Skin of body (tissue), 2 donors: Measurements from ENCODE around the gene CMC2. TPM values are rescaled to one million over a fixed set of nuclear protein-coding genes. Genes with fewer than 3 reads are reported as not detected.

Source experiments
- DNase-seq: peaks from one replicate; lab custom pipeline; 2025; lab: John Stamatoyannopoulos, UW
- total RNA-seq: library from RNA; depleted of rRNA; stranded (reverse); fragments of >200 nt; gene quantifications from one replicate; pipeline ENCODE4 v1.2.3, GENCODE V29; 2014

CMC2 gene
- 16.6 TPM for total RNA-seq

- peak; percentile 99 for DNase-seq
Measured at GRCh38 chr16:81006813-81007695, at the start of gene CMC2, which contains the start of gene CENPN. TSS of gene CMC2 (minus strand) at chr16:81006885. CDS start at chr16:80997394, 9,491 bp downstream. TSS of gene CENPN (plus strand) at chr16:81007214. CDS start at chr16:81011940, 4,726 bp downstream.

DNA sequence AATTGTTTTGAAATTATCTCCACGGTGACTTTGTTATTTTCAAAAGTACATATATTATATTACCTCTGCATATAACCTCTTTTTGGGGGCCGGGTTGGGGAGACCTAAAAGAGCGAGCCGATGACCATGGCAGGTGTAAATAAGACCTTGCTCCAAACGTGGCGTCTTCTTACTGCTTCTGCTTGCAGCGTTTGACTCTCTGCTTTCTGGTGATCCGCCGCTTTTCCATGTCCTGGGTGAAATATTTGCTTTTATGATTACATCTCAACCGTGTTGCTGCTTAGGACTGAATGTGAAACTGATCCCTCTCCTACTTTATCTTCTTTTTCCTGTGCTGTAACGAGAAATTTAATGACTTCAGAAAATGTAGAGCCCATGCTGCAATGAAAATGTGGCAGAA lies 47.1 kb upstream of the CMC2 start:
- no peak for DNase-seq

- no peak for DNase-seq
Measured at GRCh38 chr16:81042821-81043220, 36.1 kb upstream of the CMC2 start.

DNA sequence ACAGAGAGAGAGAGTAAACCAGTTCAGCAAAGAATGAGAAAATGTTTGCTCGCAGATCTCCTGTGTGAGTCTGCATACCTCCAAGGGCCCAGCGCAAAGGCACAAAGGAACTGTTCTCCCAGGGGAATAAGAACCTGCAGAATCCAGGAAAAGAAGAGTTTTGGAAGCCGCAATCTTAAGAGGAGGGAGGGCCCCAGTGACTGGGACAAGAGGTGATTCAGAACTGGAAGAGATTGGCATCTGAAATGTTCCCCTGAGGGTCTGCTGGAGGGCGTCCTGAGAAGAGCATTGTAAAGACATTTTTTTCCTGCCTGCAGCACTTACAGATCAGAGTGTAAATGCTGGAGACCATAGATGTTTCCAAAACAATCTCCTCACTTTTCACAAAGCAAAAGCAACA lies 35.0 kb upstream of the CMC2 start:
- no peak for DNase-seq

DNA sequence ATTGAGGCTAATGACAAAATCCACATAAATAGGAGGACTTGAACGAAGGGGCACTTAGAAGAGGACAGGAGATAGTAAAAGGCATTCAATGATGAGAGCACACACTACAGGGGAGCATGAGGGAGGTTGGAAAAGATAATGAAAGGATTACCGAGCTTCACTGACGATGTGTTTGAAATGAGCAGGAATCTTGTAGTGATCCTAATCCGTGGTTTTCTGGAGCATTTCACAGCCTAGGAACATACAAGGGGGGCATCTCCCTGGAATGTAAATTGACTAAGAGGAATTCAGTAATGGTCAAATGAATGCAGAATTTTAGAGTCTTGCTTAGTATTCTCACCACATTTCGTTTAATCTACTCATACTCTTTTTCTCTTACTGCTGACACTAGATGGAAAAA lies 34.2 kb upstream of the CMC2 start:
- no peak for DNase-seq

DNA sequence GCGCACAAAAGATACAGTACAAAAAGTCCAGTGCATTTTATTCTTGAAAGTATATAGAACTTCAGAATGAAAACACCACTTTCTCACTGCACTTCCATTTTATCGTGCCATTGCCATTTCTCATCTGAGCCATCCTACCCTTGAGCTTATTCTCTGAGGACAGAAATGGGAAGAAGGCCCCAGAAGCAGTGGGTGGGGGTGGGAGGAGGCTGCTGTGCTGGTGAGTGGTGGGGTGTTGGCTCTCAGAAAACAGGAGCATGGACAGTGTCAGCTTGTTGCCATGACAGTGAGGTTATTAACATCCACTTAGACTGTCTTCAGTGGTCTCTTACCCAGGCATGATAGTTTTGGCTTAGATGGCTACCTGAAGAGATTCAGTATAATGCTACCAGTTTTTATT lies 33.4 kb upstream of the CMC2 start:
- no peak for DNase-seq

DNA sequence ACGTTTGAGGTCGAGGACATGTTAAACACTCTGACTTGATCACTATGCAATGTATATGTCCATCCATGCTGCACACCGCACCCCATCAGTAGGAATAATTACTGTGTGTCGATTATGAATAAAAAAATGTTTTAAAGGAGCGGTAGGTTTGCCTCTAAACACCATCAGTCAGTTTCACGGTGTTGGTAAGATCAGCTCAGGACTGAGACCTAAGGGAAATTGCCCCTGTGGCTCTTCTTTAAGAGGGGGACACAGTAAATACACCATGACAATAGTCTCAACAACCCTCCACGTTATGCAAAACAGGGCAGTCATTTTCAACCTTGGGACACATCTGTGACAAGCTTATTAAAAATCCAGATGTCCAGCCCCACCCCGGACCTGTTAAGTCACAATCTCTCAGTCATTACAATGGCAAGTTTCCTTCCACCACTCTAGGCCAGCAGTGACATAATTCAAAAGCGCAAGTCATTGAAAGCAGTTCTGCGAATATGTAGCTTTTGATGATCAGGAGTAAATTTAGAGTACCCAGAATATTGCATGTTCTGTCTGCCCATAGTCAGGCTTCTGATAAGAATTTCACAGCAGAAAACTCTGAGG lies 30.2 kb upstream of the CMC2 start:
- DNase-seq = no peak

DNA sequence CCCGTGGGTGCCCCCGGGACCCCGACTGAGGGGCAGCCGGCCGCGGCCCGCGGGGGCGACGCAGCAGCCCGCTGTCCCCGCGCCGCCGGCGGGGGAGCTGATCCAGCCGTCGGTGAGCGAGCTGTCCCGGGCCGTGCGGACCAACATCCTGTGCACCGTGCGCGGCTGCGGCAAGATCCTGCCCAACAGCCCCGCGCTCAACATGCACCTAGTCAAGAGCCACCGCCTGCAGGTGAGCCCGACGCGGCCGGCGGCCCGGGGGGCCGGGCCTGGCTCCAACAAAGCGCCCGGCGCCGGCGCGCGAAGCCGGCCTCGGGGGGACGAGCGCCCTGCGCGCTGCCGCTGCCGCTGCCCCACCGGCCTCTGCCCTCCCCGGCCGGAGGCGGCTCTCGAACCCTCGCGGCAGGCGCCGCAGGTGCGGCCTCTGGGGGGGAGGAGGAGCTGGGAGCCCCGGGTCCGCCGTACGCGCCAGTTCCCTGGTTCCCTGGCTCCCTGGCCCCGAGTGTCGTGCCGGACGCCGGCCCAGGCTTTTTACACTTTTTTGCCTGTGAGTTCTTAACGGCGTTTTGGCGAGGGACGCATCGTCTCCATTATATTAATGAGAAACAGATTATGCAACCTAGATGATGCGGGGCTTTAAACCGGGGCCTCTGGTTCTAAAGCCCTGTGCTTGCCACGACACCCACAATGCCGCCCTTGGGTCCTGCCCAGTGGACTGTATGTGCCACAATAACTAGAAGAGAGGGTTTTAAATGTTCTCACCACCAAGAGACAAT lies 29.5 kb upstream of the CMC2 start:
- DNase-seq = no peak

GRCh38 chr16:81035398-81035974 lies 28.8 kb upstream of the CMC2 start, which contains the start of gene ATMIN:
TSS of gene ATMIN (plus strand) at chr16:81035842. CDS start at chr16:81035871, 29 bp downstream.
- peak; percentile 63 for DNase-seq

- no peak for DNase-seq
Measured at GRCh38 chr16:81029930-81030604, 23.4 kb upstream of the CMC2 start.

GRCh38 chr16:81026429-81026828 lies 19.7 kb upstream of the CMC2 start:
- DNase-seq = no peak

DNA sequence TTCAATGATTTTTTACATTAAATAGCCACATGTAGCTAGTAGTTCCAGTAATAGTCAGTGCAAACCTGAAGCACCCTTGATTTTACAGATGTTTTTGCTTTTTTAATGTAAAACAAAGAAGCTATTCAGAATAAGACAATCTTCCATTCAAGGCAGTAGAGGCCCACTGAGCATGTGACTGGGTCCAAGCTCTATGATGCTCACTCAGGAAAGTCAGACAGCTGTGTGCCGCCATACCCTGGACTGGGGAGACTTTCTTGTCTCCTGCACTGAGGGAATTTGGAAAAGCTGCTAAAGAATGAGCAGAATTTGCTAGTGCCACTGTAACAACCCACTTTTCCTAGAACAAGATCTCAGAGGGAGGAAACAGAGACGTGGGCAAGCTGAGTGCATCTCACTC lies 11.8 kb upstream of the CMC2 start:
- no peak for DNase-seq

DNA sequence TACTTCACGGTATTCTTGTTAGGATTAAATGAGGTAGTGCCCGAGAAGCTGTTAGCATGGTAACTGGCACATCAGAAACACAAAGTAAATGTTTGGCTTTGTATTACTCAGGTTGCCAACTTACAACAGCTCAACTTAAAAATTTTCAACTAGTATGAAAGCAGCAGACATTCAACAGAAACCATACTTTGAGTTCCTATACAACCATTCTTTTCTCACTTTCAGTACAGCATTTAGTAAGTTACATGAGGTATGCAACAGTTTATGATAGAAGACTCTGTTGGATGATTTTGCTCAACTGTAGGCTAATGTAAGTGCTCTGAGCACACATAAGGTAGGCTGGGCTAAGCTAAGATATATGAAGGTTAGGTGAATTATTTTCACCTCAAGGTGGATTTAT lies 8.0 kb upstream of the CMC2 start:
- DNase-seq = no peak

DNA sequence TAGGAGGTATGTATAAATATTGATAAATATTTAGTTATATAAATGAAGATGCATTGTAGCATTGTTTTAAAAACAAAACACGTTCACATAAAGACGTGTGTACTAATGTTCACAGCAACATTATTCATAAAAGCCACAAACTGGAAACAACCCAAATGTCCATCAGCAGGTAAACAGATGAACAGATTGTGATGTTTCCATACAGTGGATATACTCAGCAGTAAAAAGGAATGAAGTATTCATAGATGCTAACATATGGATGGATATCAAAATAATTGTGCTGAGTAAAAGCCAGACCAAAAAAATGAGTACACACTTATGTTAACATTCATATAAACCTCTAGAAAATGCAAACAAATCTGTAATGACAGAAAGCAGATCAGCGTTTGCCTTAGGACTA lies 6.3 kb upstream of the CMC2 start:
- DNase-seq = no peak

DNA sequence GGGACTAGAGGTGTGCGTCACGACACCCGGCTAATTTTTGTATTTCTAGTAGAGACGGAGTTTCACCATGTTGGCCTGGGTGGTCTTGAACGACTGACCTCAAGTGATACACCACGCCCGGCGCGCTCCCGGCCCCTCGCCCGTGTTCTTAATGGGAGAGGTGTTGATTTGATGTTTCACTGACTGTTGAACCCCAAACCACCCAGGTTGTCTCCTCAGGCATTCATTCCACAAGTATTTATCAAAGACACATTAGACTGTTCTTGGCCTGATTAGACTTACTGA lies 1.8 kb upstream of the CMC2 start:
- DNase-seq = no peak

- no peak for DNase-seq
Measured at GRCh38 chr16:81006211-81006812, 373 bp downstream of the CMC2 start.

GRCh38 chr16:81005610-81006161 lies 999 bp downstream of the CMC2 start:
- no peak for DNase-seq

DNA sequence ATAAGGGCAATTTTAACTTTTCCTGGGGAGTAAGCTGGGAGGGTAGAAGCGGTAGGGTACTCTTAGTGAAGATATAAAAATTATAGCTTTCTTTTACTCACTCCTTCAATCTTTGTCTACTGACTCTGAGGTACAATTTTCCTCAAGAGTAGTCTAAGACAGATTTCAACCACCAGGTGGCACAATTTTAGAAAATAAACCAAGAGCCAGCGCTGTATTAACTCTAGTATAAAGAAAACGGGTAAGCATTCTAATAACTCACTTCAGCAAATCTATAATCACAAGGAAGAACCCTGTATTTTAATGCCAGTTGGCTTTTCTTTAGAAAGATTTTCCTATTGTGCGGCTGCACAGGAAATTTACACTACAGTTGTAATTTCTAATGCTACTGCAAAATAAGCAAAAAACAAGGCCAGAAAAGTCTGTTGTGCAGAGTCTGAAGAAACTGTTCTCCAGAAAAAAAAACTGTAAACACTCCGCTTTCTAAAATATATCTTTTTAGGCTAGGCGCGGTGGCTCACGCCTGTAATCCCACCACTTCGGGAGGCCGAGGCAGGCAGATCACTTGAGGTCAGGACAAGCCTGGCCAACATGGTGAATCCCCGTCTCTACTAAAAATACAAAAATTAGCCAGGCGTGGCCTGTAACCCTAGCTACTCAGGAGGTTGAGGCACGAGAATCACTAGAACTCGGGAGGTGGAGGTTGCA lies 1.9 kb downstream of the CMC2 start:
- peak; percentile 30 for DNase-seq

DNA sequence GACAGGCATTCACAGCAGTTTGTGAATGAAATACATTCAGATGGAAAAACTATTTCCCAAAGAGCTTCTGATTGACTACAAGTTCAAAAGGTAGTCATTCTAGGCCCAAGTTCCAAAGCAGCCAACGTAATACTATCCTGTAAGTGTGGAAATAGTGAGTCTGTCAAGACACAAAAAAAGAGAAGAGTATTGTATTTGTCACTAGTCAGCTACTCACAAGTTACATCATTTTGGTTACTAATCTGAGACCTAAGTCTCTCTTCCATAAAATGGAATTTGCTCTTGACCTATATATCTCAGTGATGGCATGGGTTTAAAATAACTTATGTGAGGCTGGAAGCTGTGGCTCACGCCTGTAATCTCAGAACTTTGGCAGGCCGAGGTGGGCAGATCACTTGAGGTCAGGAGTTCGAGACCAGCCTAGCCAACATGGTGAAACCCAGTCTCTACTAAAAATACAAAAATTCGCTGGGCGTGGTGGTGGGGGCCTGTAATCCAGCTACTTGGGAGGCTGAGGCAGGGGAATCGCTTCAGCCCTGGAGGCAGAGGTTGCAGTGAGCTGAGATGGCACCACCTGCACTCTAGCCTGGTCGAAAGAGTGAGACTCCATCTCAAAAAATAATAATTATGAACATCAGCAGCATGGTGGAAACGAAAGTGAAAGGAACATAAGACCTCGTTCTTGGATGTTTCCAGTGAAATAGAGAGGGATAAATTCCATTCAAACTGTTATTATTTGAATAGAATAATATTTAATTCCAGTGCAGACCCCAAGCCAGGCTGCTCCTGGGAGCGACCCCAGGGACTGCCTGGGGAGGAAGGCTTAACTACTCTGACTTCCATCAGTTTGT lies 2.9 kb downstream of the CMC2 start:
- no peak for DNase-seq
